WTC11 (cell line): ENCODE measurements around the gene PAK6. TPM values are rescaled to one million over a fixed set of nuclear protein-coding genes. Genes with fewer than 3 reads are reported as not detected.
A peak's percentile ranks its signal among the peaks of the same experiment; 100 is the strongest.

Source experiments
- ATAC-seq: fragments of 200-7000 bp; cut with Tn5 transposase; 2 replicates; pipeline ENCODE4 v1.10.0; 2021; ENCODE audit warnings: mild to moderate bottlenecking, moderate library complexity
- CTCF ChIA-PET: fragments of 300-600 bp; sonication (Branson Sonifier 250); formaldehyde crosslinking; loops from one replicate; lab custom pipeline; 2021; ENCODE audit warnings: antibody characterized with exemption; lab: Charles Lee
- POLR2A ChIA-PET: fragments of 350-600 bp; sonication (Branson Sonifier 250); formaldehyde crosslinking; loops from one replicate; lab custom pipeline; 2021; ENCODE audit warnings: antibody characterized with exemption; lab: Charles Lee
- DNase-seq: peaks from one replicate; pipeline ENCODE4 v3.0.0; 2021; ENCODE audit warnings: low spot score
- H3K27ac Mint-ChIP-seq: 2 replicates; pipeline ENCODE4 v1.8.0; 2021; ENCODE audit warnings: mixed read lengths
- H3K27me3 Mint-ChIP-seq: 2 replicates; pipeline ENCODE4 v1.8.0; 2021; ENCODE audit warnings: low read depth, mild to moderate bottlenecking, moderate library complexity, mixed read lengths
- H3K36me3 Mint-ChIP-seq: 2 replicates; pipeline ENCODE4 v1.8.0; 2021; ENCODE audit warnings: mixed read lengths
- H3K4me1 Mint-ChIP-seq: 2 replicates; pipeline ENCODE4 v1.8.0; 2022; ENCODE audit warnings: mixed read lengths
- H3K4me3 Mint-ChIP-seq: 2 replicates; pipeline ENCODE4 v1.8.0; 2021; ENCODE audit warnings: mild to moderate bottlenecking, moderate library complexity, mixed read lengths
- H3K9me3 Mint-ChIP-seq: 2 replicates; pipeline ENCODE4 v1.8.0; 2021; ENCODE audit warnings: mixed read lengths
- AR ChIP-seq: fragments of 250-450 bp; sonication (Bioruptor Pico); IDR thresholded peaks from 2 replicates; pipeline ENCODE4 v1.9.0; 2021; ENCODE audit warnings: mild to moderate bottlenecking
- ATF1 ChIP-seq: sonication (generic); formaldehyde crosslinking; IDR thresholded peaks from 2 replicates; pipeline ENCODE4 v1.8.1; 2023; ENCODE audit warnings: mild to moderate bottlenecking, moderate library complexity, missing genetic modification reagents
- CBFB ChIP-seq: sonication (generic); formaldehyde crosslinking; IDR thresholded peaks from 2 replicates; pipeline ENCODE4 v1.8.1; 2022; ENCODE audit warnings: mild to moderate bottlenecking, low read depth, missing genetic modification reagents
- FOXJ3 ChIP-seq: sonication (generic); formaldehyde crosslinking; IDR thresholded peaks from 2 replicates; pipeline ENCODE4 v1.9.0; 2021; ENCODE audit warnings: missing genetic modification reagents, mild to moderate bottlenecking, borderline replicate concordance
- FOXP1 ChIP-seq: sonication (generic); formaldehyde crosslinking; IDR thresholded peaks from 2 replicates; pipeline ENCODE4 v1.8.0; 2022; ENCODE audit warnings: missing genetic modification reagents, mild to moderate bottlenecking, moderate library complexity, borderline replicate concordance
- KAT7 ChIP-seq: sonication (generic); formaldehyde crosslinking; IDR thresholded peaks from 2 replicates; pipeline ENCODE4 v1.8.1; 2023; ENCODE audit warnings: missing genetic modification reagents, mild to moderate bottlenecking, borderline replicate concordance
- MLX ChIP-seq: sonication (generic); formaldehyde crosslinking; IDR thresholded peaks from 2 replicates; pipeline ENCODE4 v1.8.1; 2023; ENCODE audit warnings: mild to moderate bottlenecking, missing genetic modification reagents, moderate library complexity
- MYBL2 ChIP-seq: sonication (generic); formaldehyde crosslinking; IDR thresholded peaks from 2 replicates; pipeline ENCODE4 v1.8.1; 2023; ENCODE audit warnings: mild to moderate bottlenecking, moderate library complexity, missing genetic modification reagents
- TP53 ChIP-seq: sonication (generic); formaldehyde crosslinking; IDR thresholded peaks from 2 replicates; pipeline ENCODE4 v1.8.1; 2023; ENCODE audit warnings: mild to moderate bottlenecking, missing genetic modification reagents
- total RNA-seq: library from RNA; stranded (reverse); gene quantifications from 3 replicates; pipeline ENCODE4 v1.2.3, GENCODE V29; 2021
- TF ChIP-seq, protein P1 (sequence below): sonication (generic); formaldehyde crosslinking; IDR thresholded peaks from 2 replicates; pipeline ENCODE4 v1.8.0; 2022; ENCODE audit warnings: mild to moderate bottlenecking, missing genetic modification reagents
- TF ChIP-seq, protein P2 (sequence below): sonication (generic); formaldehyde crosslinking; IDR thresholded peaks from 2 replicates; pipeline ENCODE4 v1.8.0; 2022; ENCODE audit warnings: mild to moderate bottlenecking, missing genetic modification reagents

Gene PAK6
- total RNA-seq, 1 experiment from 2014 or later: 11.7 TPM

GRCh38 chr15:40245666-40246450, 7.0 kb downstream of the PAK6 start (continued):
- TF ChIP-seq MLX (no peak), AR (no peak), KAT7 (CRISPR knock-in tag) (no peak)

DNA sequence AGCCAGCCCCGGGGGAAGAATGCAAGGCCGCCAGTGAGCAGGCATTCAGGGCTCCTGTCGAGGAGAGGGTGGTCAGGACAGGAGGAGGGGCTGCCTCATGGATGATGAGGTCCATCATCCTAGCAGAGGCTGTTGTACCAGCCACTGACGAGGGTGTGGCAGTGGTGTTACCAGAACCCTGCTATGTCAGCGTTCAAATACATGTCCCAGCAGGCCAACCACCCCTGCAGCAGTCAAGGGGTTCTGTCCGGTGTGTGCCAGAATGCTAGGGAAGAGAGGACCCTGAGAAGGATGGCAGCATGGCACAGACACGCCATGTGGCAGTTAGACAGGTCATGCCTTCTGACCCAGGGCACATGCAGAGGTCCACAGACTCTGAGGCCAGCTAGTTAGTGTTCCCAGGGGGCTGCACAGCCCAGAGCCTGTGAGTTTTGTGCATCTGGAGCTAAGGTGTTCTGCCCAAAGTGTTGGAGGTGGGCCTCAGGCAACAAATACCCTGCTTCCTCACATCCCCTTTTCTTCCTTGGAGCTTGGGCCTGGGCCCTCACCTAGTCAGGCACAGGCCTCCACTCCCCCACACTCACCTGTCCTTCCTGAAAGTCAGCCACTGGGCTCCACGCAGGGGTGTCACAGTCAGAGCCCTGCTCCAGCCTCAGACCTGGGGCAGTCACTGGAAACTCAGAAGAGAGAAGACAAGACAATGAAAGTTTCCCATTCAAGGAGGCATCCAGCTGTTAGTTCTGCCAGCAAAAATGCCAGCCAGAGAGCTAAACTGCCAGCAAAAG, 7.8 kb downstream of the PAK6 start:
- CTCF ChIA-PET: interaction anchor here (1.0 to 15.1 kb wide), 6 partner anchors 7 to 91 kb away, joined by 3 to 224 read pairs (median 5); no protein-coding TSS in a partner anchor
- TF ChIP-seq ATF1 (no peak), TP53 (CRISPR knock-in tag) (no peak)
- TF ChIP-seq, protein P1, sequence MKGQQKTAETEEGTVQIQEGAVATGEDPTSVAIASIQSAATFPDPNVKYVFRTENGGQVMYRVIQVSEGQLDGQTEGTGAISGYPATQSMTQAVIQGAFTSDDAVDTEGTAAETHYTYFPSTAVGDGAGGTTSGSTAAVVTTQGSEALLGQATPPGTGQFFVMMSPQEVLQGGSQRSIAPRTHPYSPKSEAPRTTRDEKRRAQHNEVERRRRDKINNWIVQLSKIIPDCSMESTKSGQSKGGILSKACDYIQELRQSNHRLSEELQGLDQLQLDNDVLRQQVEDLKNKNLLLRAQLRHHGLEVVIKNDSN (CRISPR knock-in tag): no peak
- TF ChIP-seq, all 79 proteins: peak for 0
- Mint-ChIP-seq H3K9me3 (no peaks in the 10 kb centered on the region), H3K4me1 (peaks cover 16% of the 10 kb centered on the region), H3K36me3 (no peaks in the 10 kb centered on the region), H3K27ac (no peak overlapping the region), H3K4me3 (no peak overlapping the region), H3K27me3 (peaks cover 16% of the 10 kb centered on the region)
- ATAC-seq: no peak
- POLR2A ChIA-PET: no interaction called here
- peak; percentile 8 for DNase-seq

GRCh38 chr15:40247406-40247971, 8.6 kb downstream of the PAK6 start:
- ATAC-seq (no peak), DNase-seq (no peak)
- Mint-ChIP-seq H3K27ac (no peak overlapping the region), H3K4me3 (no peak overlapping the region), H3K36me3 (no peaks in the 10 kb centered on the region), H3K9me3 (no peaks in the 10 kb centered on the region), H3K27me3 (peaks cover 22% of the 10 kb centered on the region), H3K4me1 (peaks cover 18% of the 10 kb centered on the region)
- ChIA-PET POLR2A (no interaction called here), CTCF (interaction anchor here (1.0 to 15.1 kb wide), 4 partner anchors 8 to 32 kb away, joined by 3 to 224 read pairs (median 4); no protein-coding TSS in a partner anchor)
- TF ChIP-seq CBFB (no peak), MYBL2 (no peak)

GRCh38 chr15:40248006-40248783, 9.3 kb downstream of the PAK6 start:
- TF ChIP-seq, protein P2, sequence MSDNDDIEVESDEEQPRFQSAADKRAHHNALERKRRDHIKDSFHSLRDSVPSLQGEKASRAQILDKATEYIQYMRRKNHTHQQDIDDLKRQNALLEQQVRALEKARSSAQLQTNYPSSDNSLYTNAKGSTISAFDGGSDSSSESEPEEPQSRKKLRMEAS (CRISPR knock-in tag): no peak
- TF ChIP-seq FOXJ3 (CRISPR knock-in tag) (no peak), FOXP1 (CRISPR knock-in tag) (0 out of 2 replicates have a peak, but pooled peaks have one; percentile 23)
- TF ChIP-seq, all 79 proteins: peak for 1
- Mint-ChIP-seq H3K4me3 (no peak overlapping the region), H3K27ac (no peak overlapping the region), H3K36me3 (no peaks in the 10 kb centered on the region), H3K27me3 (peaks cover 27% of the 10 kb centered on the region), H3K9me3 (no peaks in the 10 kb centered on the region), H3K4me1 (peaks cover 22% of the 10 kb centered on the region)
- ChIA-PET POLR2A (no interaction called here), CTCF (interaction anchor here (1.1 to 15.1 kb wide), 5 partner anchors 22 to 31 kb away, joined by 3 to 224 read pairs (median 4); no protein-coding TSS in a partner anchor)
- DNase-seq (peak; percentile 5), ATAC-seq (no peak)
